Measurements from ENCODE around the gene BNC2. TPM values are rescaled to one million over a fixed set of nuclear protein-coding genes. Genes with fewer than 3 reads are reported as not detected.
A peak's percentile ranks its signal among the peaks of the same experiment; 100 is the strongest.

BNC2 gene
- total and polyA plus RNA-seq, 2 donors (not counting 1 experiment from before 2014, with no cell fraction given) = 34.7 to 39.1 TPM

DNA sequence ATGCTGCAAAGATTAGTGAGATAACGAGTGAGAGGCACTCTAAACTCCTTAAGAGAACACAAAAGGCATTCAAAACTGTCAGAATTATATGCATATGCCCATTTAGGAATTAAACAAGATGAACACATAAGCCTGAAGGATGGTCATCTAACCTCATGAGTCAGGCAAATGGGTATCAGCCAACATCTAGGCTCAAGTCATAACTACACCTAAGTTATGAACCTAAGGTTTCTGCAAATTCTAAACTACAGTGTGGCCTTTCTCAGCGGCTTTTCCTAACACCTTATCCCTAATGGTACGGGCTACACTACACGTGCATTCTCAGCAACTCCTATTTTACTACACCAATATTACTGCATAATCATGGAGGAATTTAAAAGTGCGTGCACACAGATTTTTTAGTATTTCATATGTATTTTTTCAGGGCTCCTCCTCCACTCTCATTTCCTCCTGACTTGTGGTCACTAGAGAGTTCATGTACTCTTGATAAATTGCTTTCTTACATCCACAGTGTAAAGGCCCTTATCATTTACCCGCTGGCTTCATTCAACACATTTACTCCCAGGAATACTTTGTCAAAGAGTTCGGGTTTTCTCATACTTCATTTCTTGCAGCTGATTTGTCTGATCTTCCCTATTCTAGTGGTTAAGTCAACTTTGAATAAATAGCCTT lies 316.5 kb downstream of the BNC2 start:
- no peak overlapping the region for H3K4me2 ChIP-seq (ENCODE audit: extremely low read depth, insufficient read depth, low read length)
- no peaks in the 10 kb centered on the region for H3K27me3 ChIP-seq (ENCODE audit: control insufficient read depth, insufficient read depth, low read length)
- H3K4me1 ChIP-seq (ENCODE audit: control insufficient read depth, extremely low read depth, insufficient read depth, low read length) = peaks cover 2% of the 10 kb centered on the region
- H3K36me3 ChIP-seq (ENCODE audit: control insufficient read depth, insufficient read depth, low read length) = peaks cover 7% of the 10 kb centered on the region
- H3K9me3 ChIP-seq (ENCODE audit: control insufficient read depth, insufficient read depth, low read depth, low read length) = no peaks in the 10 kb centered on the region
- no peak overlapping the region for H3K27ac ChIP-seq (ENCODE audit: insufficient read depth, low read length)
- H3K4me3 ChIP-seq (replicated peaks in 1 of 4; ENCODE audit: control extremely low read depth in 1 of 4, insufficient read depth in 1 of 4, low read depth in 3 of 4, low read length in 4 of 4) = no peak overlapping the region
- H3K9ac ChIP-seq (ENCODE audit: insufficient read depth, low read length) = no peak overlapping the region
- H4K20me1 ChIP-seq (ENCODE audit: control insufficient read depth, extremely low read depth, insufficient read depth, low read length) = no peaks in the 10 kb centered on the region
- no peak overlapping the region for H2AFZ ChIP-seq (ENCODE audit: low read length)
- TF ChIP-seq EZH2 (IDR thresholded peaks at IDR 0.05; ENCODE audit: low read length, missing control alignments) = no peak
- TF ChIP-seq, protein P1, sequence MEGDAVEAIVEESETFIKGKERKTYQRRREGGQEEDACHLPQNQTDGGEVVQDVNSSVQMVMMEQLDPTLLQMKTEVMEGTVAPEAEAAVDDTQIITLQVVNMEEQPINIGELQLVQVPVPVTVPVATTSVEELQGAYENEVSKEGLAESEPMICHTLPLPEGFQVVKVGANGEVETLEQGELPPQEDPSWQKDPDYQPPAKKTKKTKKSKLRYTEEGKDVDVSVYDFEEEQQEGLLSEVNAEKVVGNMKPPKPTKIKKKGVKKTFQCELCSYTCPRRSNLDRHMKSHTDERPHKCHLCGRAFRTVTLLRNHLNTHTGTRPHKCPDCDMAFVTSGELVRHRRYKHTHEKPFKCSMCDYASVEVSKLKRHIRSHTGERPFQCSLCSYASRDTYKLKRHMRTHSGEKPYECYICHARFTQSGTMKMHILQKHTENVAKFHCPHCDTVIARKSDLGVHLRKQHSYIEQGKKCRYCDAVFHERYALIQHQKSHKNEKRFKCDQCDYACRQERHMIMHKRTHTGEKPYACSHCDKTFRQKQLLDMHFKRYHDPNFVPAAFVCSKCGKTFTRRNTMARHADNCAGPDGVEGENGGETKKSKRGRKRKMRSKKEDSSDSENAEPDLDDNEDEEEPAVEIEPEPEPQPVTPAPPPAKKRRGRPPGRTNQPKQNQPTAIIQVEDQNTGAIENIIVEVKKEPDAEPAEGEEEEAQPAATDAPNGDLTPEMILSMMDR (conservative IDR thresholded peaks at IDR 0.05 in 1 of 2, IDR thresholded peaks at IDR 0.05 in 1 of 2; ENCODE audit: low read depth in 1 of 2, low read length in 2 of 2) = no peak
- H3K79me2 ChIP-seq (ENCODE audit: control insufficient read depth, insufficient read depth, low read length) = no peaks in the 10 kb centered on the region
- peak in 1 of 2 donors; percentile 93 for DNase-seq (ENCODE audit: low read depth in 2 of 2)

DNA sequence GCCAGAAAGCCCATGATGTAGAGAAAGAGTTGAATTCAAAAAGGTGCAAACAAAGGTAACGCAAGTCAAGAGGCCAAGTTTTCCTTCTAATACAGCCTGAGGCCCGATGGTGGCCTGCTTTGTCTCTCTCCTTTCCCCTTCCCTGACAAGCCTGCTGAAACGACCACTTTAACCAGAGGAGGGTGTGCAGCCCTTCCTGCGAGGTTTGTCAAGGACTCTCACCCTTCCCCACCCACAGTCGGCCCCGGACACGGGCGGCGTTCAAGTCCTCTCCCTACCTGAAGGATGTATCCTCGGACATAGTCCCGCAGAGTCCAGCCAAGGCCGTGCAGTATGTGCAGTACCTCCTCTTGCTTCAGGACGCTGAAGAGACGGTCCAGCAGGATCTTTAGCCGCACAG lies 318.2 kb downstream of the BNC2 start:
- Histone ChIP-seq H3K79me2 (ENCODE audit: control insufficient read depth, insufficient read depth, low read length) (no peaks in the 10 kb centered on the region), H3K4me2 (ENCODE audit: extremely low read depth, insufficient read depth, low read length) (no peak overlapping the region), H2AFZ (ENCODE audit: low read length) (no peak overlapping the region), H3K4me1 (ENCODE audit: control insufficient read depth, extremely low read depth, insufficient read depth, low read length) (peaks cover 2% of the 10 kb centered on the region), H3K27me3 (ENCODE audit: control insufficient read depth, insufficient read depth, low read length) (no peaks in the 10 kb centered on the region), H3K36me3 (ENCODE audit: control insufficient read depth, insufficient read depth, low read length) (peaks cover 7% of the 10 kb centered on the region), H3K9me3 (ENCODE audit: control insufficient read depth, insufficient read depth, low read depth, low read length) (no peaks in the 10 kb centered on the region), H4K20me1 (ENCODE audit: control insufficient read depth, extremely low read depth, insufficient read depth, low read length) (no peaks in the 10 kb centered on the region), H3K4me3 (replicated peaks in 1 of 4; ENCODE audit: control extremely low read depth in 1 of 4, insufficient read depth in 1 of 4, low read depth in 3 of 4, low read length in 4 of 4) (no peak overlapping the region), H3K9ac (ENCODE audit: insufficient read depth, low read length) (no peak overlapping the region), H3K27ac (ENCODE audit: insufficient read depth, low read length) (no peak overlapping the region)
- TF ChIP-seq, protein P1 (conservative IDR thresholded peaks at IDR 0.05 in 1 of 2, IDR thresholded peaks at IDR 0.05 in 1 of 2; ENCODE audit: low read depth in 1 of 2, low read length in 2 of 2) = no peak
- no peak for TF ChIP-seq EZH2 (IDR thresholded peaks at IDR 0.05; ENCODE audit: low read length, missing control alignments)
- DNase-seq (ENCODE audit: low read depth in 2 of 2) = no peak

DNA sequence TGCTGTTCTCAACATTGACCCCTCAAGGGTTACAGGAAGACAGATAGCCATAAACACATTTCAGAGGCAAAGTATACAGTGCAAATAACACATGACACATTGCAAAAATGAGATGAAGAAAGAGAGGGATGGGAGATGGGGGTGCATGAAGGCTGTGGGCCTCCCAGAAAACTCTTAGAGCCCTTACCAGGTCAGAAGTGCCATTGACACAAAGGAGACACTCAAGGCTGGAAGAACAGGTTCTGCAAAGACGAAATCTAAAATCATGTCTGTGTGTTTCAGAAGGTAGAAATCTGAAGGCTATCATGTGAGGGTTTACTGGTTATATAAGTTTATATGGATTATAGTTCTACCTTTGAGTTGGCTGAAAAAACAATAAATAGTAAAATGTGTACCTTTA lies 318.8 kb downstream of the BNC2 start:
- no peaks in the 10 kb centered on the region for H4K20me1 ChIP-seq (ENCODE audit: control insufficient read depth, extremely low read depth, insufficient read depth, low read length)
- H2AFZ ChIP-seq (ENCODE audit: low read length) = no peak overlapping the region
- H3K79me2 ChIP-seq (ENCODE audit: control insufficient read depth, insufficient read depth, low read length) = no peaks in the 10 kb centered on the region
- H3K36me3 ChIP-seq (ENCODE audit: control insufficient read depth, insufficient read depth, low read length) = peaks cover 7% of the 10 kb centered on the region
- no peak overlapping the region for H3K4me2 ChIP-seq (ENCODE audit: extremely low read depth, insufficient read depth, low read length)
- H3K9me3 ChIP-seq (ENCODE audit: control insufficient read depth, insufficient read depth, low read depth, low read length) = no peaks in the 10 kb centered on the region
- DNase-seq (ENCODE audit: low read depth in 2 of 2) = no peak
- no peaks in the 10 kb centered on the region for H3K27me3 ChIP-seq (ENCODE audit: control insufficient read depth, insufficient read depth, low read length)
- H3K9ac ChIP-seq (ENCODE audit: insufficient read depth, low read length) = no peak overlapping the region
- no peak for TF ChIP-seq EZH2 (IDR thresholded peaks at IDR 0.05; ENCODE audit: low read length, missing control alignments)
- TF ChIP-seq, protein P1 (conservative IDR thresholded peaks at IDR 0.05 in 1 of 2, IDR thresholded peaks at IDR 0.05 in 1 of 2; ENCODE audit: low read depth in 1 of 2, low read length in 2 of 2) = no peak
- peaks cover 2% of the 10 kb centered on the region for H3K4me1 ChIP-seq (ENCODE audit: control insufficient read depth, extremely low read depth, insufficient read depth, low read length)
- H3K4me3 ChIP-seq (replicated peaks in 1 of 4; ENCODE audit: control extremely low read depth in 1 of 4, insufficient read depth in 1 of 4, low read depth in 3 of 4, low read length in 4 of 4) = no peak overlapping the region
- H3K27ac ChIP-seq (ENCODE audit: insufficient read depth, low read length) = no peak overlapping the region

Data from fibroblast of lung (primary cell).